H9 (cell line): Measurements from ENCODE around the gene RYR1. TPM values are rescaled to one million over a fixed set of nuclear protein-coding genes. Genes with fewer than 3 reads are reported as not detected.
A peak's percentile ranks its signal among the peaks of the same experiment; 100 is the strongest.

ENCODE experiments used
- DNase-seq: peaks from one replicate; pipeline ENCODE4 v3.0.0-alpha.2; 2017
- H2AFZ ChIP-seq: one replicate; pipeline ENCODE4 v1.6.1; 2013; ENCODE audit warnings: mild to moderate bottlenecking, low read length, control low read depth, moderate library complexity
- H2AK5ac ChIP-seq: 2 replicates; pipeline ENCODE4 v1.6.1; 2013; ENCODE audit warnings: low read length, control low read depth, mixed read lengths; ENCODE audit not compliant: insufficient read length
- H2BK120ac ChIP-seq: one replicate; pipeline ENCODE4 v1.6.1; 2013; ENCODE audit warnings: low read depth, mild to moderate bottlenecking, low read length, control low read depth, inconsistent platforms; ENCODE audit not compliant: poor library complexity, severe bottlenecking
- H2BK12ac ChIP-seq: 2 replicates; pipeline ENCODE4 v1.6.1; 2013; ENCODE audit warnings: low read length, control low read depth, mixed read lengths, low read depth; ENCODE audit not compliant: insufficient read length
- H2BK15ac ChIP-seq: 2 replicates; pipeline ENCODE4 v1.6.1; 2013; ENCODE audit warnings: low read depth, low read length, control low read depth
- H2BK20ac ChIP-seq: one replicate; pipeline ENCODE4 v1.6.1; 2013; ENCODE audit warnings: low read depth, mild to moderate bottlenecking, low read length, control low read depth, inconsistent platforms; ENCODE audit not compliant: poor library complexity, severe bottlenecking
- H2BK5ac ChIP-seq: 2 replicates; pipeline ENCODE4 v1.6.1; 2013; ENCODE audit warnings: low read length, control low read depth, mixed read lengths; ENCODE audit not compliant: insufficient read length
- H3K14ac ChIP-seq: 2 replicates; pipeline ENCODE4 v1.6.1; 2013; ENCODE audit warnings: low read length, control low read depth; ENCODE audit not compliant: insufficient read depth
- H3K18ac ChIP-seq: 2 replicates; pipeline ENCODE4 v1.6.1; 2013; ENCODE audit warnings: low read depth, mild to moderate bottlenecking, mixed read lengths, low read length, control low read depth; ENCODE audit not compliant: insufficient read length
- H3K23ac ChIP-seq: 2 replicates; pipeline ENCODE4 v1.6.1; 2013; ENCODE audit warnings: low read length, control low read depth, mixed read lengths, low read depth; ENCODE audit not compliant: insufficient read length
- H3K23me2 ChIP-seq: 2 replicates; pipeline ENCODE4 v1.6.1; 2013; ENCODE audit warnings: low read depth, mild to moderate bottlenecking, mixed read lengths, low read length, control low read depth; ENCODE audit not compliant: insufficient read length, poor library complexity, severe bottlenecking
- H3K27ac ChIP-seq: 2 replicates; pipeline ENCODE4 v1.5.1; 2013; ENCODE audit warnings: low read length, control low read depth, mixed read lengths, low read depth; ENCODE audit not compliant: insufficient read length
- H3K27me3 ChIP-seq: 2 replicates; pipeline ENCODE4 v1.6.1; 2013; ENCODE audit warnings: low read length, control low read depth, inconsistent platforms; ENCODE audit not compliant: insufficient read depth
- H3K4ac ChIP-seq: 2 replicates; pipeline ENCODE4 v1.6.1; 2013; ENCODE audit warnings: low read depth, mild to moderate bottlenecking, control low read depth, inconsistent platforms, low read length, moderate library complexity
- H3K4me1 ChIP-seq: 2 replicates; pipeline ENCODE4 v1.6.1; 2013; ENCODE audit warnings: low read length, control low read depth, inconsistent platforms; ENCODE audit not compliant: insufficient read depth
- H3K4me2 ChIP-seq: 2 replicates; pipeline ENCODE4 v1.6.1; 2013; ENCODE audit warnings: low read length, control low read depth, mixed read lengths; ENCODE audit not compliant: insufficient read length, insufficient read depth
- H3K56ac ChIP-seq: 2 replicates; pipeline ENCODE4 v1.6.1; 2013; ENCODE audit warnings: low read depth, mild to moderate bottlenecking, mixed read lengths, low read length, control low read depth; ENCODE audit not compliant: insufficient read length
- H3K79me1 ChIP-seq: 2 replicates; pipeline ENCODE4 v1.6.1; 2013; ENCODE audit warnings: low read depth, mild to moderate bottlenecking, moderate library complexity, low read length, control low read depth, inconsistent platforms; ENCODE audit not compliant: insufficient read depth, poor library complexity, severe bottlenecking
- H3K79me2 ChIP-seq: 2 replicates; pipeline ENCODE4 v1.6.1; 2013; ENCODE audit warnings: low read length, control low read depth, inconsistent platforms; ENCODE audit not compliant: insufficient read depth
- H3K9ac ChIP-seq: 2 replicates; pipeline ENCODE4 v1.6.1; 2013; ENCODE audit warnings: low read length, control low read depth, mixed read lengths; ENCODE audit not compliant: insufficient read length; ENCODE audit errors: extremely low read depth
- H3K9me3 ChIP-seq: one replicate; pipeline ENCODE4 v1.6.1; 2013; ENCODE audit warnings: low read depth, low read length, inconsistent platforms; ENCODE audit not compliant: control insufficient read depth
- H3T11ph ChIP-seq: one replicate; pipeline ENCODE4 v1.6.1; 2013; ENCODE audit warnings: mild to moderate bottlenecking, low read length, control low read depth, inconsistent platforms
- H4K20me1 ChIP-seq: one replicate; pipeline ENCODE4 v1.6.1; 2013; ENCODE audit not compliant: control insufficient read depth, insufficient read length, insufficient read depth
- H4K5ac ChIP-seq: 2 replicates; pipeline ENCODE4 v1.6.1; 2013; ENCODE audit warnings: low read depth, mild to moderate bottlenecking, mixed read lengths, low read length, control low read depth; ENCODE audit not compliant: insufficient read length
- H4K8ac ChIP-seq: replicated peaks from 2 replicates; pipeline ENCODE4 v1.6.1; 2013; ENCODE audit warnings: low read length, control low read depth, mixed read lengths, low read depth; ENCODE audit not compliant: insufficient read length
- H4K91ac ChIP-seq: 2 replicates; pipeline ENCODE4 v1.6.1; 2013; ENCODE audit warnings: low read depth, mild to moderate bottlenecking, moderate library complexity, mixed read lengths, low read length, control low read depth; ENCODE audit not compliant: insufficient read length
- H3K27ac Mint-ChIP-seq, 3 experiments: 2 replicates in 2 of 3; 3 replicates in 1 of 3; pipeline ENCODE4 v1.8.0; 2020 to 2021; ENCODE audit warnings: mixed read lengths in 3 of 3, mild to moderate bottlenecking in 1 of 3, moderate library complexity in 1 of 3
- H3K27me3 Mint-ChIP-seq: 2 replicates; pipeline ENCODE4 v1.8.0; 2021; ENCODE audit warnings: low read depth, mild to moderate bottlenecking, moderate library complexity, mixed read lengths
- H3K36me3 Mint-ChIP-seq, 3 experiments: 2 replicates in 2 of 3; 3 replicates in 1 of 3; pipeline ENCODE4 v1.8.0; 2020 to 2021; ENCODE audit warnings: low read depth in 3 of 3, mixed read lengths in 3 of 3; ENCODE audit not compliant: insufficient read depth in 1 of 3
- H3K4me1 Mint-ChIP-seq, 2 experiments: 2 replicates each; pipeline ENCODE4 v1.8.0; 2020; ENCODE audit warnings: mixed read lengths in 2 of 2
- H3K4me3 Mint-ChIP-seq, 2 experiments: 2 replicates in 1 of 2; 3 replicates in 1 of 2; pipeline ENCODE4 v1.8.0; 2020 to 2021; ENCODE audit warnings: mild to moderate bottlenecking in 2 of 2, mixed read lengths in 2 of 2, moderate library complexity in 1 of 2
- H3K9me3 Mint-ChIP-seq, 2 experiments: 2 replicates in 1 of 2; 3 replicates in 1 of 2; pipeline ENCODE4 v1.8.0; 2020; ENCODE audit warnings: mild to moderate bottlenecking in 2 of 2, mixed read lengths in 2 of 2, moderate library complexity in 1 of 2
- CTCF ChIP-seq: fragments of 200-600 bp; sonication (generic); conservative IDR thresholded peaks from 3 replicates; pipeline ENCODE4 v1.8.0; 2021; ENCODE audit warnings: antibody characterized with exemption, mild to moderate bottlenecking
- WGBS: extraction: QIAGEN DNeasy Blood & Tissue Kit; methylation state at CpG from one replicate; pipeline ENCODE4 v1.1.7; 2013; ENCODE audit warnings: missing lambda C conversion rate, low lambda C conversion rate, mixed read lengths; ENCODE audit not compliant: insufficient read length; ENCODE audit errors: extremely low coverage; 5-methylcytosine and 5-hydroxymethylcytosine counted together
- total RNA-seq: library from RNA; stranded (reverse); gene quantifications from 2 replicates; pipeline ENCODE4 v1.2.1, GENCODE V29; 2021

RYR1 gene
- total RNA-seq, 1 experiment from 2014 or later, result 8.9 TPM

- H3T11ph ChIP-seq, result no peak overlapping the region
- H3K27ac Mint-ChIP-seq, result peak overlapping the region in 1 of 3 experiments; percentile 36; a peak in 3 of 7 replicates
- H3K9ac ChIP-seq, result no peak overlapping the region
- no peaks in the 10 kb centered on the region for H3K9me3 Mint-ChIP-seq
- H4K20me1 ChIP-seq, result no peaks in the 10 kb centered on the region
- no peak overlapping the region for H3K18ac ChIP-seq
- no peaks in the 10 kb centered on the region for H3K4me1 ChIP-seq
- H3K79me1 ChIP-seq, result no peaks in the 10 kb centered on the region
- no peak overlapping the region for H3K4me2 ChIP-seq
- H4K5ac ChIP-seq, result no peak overlapping the region
- no peak overlapping the region for H3K56ac ChIP-seq
- H3K79me2 ChIP-seq, result no peaks in the 10 kb centered on the region
- no peak overlapping the region for H3K4me3 Mint-ChIP-seq
- H2BK5ac ChIP-seq, result no peak overlapping the region
- no CpG with 5 or more reads among the region's 7 CpGs for WGBS
- H3K36me3 Mint-ChIP-seq, result peaks cover 5 to 38% (median 9%) of the 10 kb centered on the region in 3 experiments; a peak in 6 of 7 replicates
- no peak for TF ChIP-seq CTCF
- no peak overlapping the region for H4K91ac ChIP-seq
- no peaks in the 10 kb centered on the region for H3K9me3 ChIP-seq
- H2BK120ac ChIP-seq, result no peak overlapping the region
- no peak overlapping the region for H3K14ac ChIP-seq
- DNase-seq, result no peak
- no peak overlapping the region for H2AK5ac ChIP-seq
- H4K8ac ChIP-seq, result no peak overlapping the region
- H2BK12ac ChIP-seq, result no peak overlapping the region
- H2BK20ac ChIP-seq, result no peak overlapping the region
- no peak overlapping the region for H2AFZ ChIP-seq
- H3K23ac ChIP-seq, result no peak overlapping the region
- no peak overlapping the region for H3K27ac ChIP-seq
- no peaks in the 10 kb centered on the region for H3K27me3 ChIP-seq
- H3K27me3 Mint-ChIP-seq, result no peaks in the 10 kb centered on the region; the same call in 1 of the 2 replicates
- H3K23me2 ChIP-seq, result no peaks in the 10 kb centered on the region
- H2BK15ac ChIP-seq, result no peak overlapping the region
- peaks cover 3 to 11% of the 10 kb centered on the region in 2 experiments for H3K4me1 Mint-ChIP-seq
- H3K4ac ChIP-seq, result no peak overlapping the region
These were observed 92.9 kb downstream of the RYR1 start for GRCh38 chr19:38526430-38526829.
